Upper lobe of left lung (tissue), 4 donors: ENCODE data around the gene RPL31.

Source experiments
- POLR2A ChIP-seq, 4 donors: fragments of 450-650 bp; IDR thresholded peaks; one replicate each; pipeline ENCODE4 v1.5.1; 2016 to 2017; ENCODE audit warnings: antibody characterized with exemption in 4 of 4, mild to moderate bottlenecking in 2 of 4
- POLR2AphosphoS5 ChIP-seq, 2 donors: sonication (generic); formaldehyde crosslinking; IDR thresholded peaks; one replicate each; pipeline ENCODE4 v1.5.1; 2017; ENCODE audit warnings: antibody characterized with exemption in 2 of 2
- TF ChIP-seq, protein P1 (sequence below), 6 experiments: fragments of 450-650 bp in 4 of 6; fragments of 200-600 bp in 2 of 6; sonication (generic) in 2 of 6; IDR thresholded peaks; one replicate each; pipeline ENCODE4 v1.5.1; 2016 to 2019; ENCODE audit warnings: antibody characterized with exemption in 6 of 6

DNA sequence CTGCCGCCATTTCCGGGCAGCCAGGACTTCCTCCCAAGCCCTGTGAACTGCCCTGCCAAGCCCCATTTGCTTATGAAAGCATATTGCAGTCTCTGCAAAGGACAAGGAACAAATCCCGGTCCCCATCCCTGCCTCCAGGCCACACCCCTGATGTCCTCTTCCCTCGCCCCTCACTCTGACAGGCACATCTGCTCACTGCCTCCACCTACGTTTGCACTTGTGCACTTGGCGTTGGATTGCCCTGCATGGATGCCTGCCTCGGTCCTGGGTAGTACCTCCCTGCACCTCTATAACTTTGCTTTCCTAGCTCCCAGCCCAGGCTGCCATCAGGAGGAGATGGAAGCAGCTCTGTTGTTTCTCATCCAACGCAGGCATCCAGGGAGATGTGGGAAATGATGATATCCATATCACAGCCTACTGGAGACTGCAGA is 19.6 kb upstream of the RPL31 start:
- TF ChIP-seq, protein P1, sequence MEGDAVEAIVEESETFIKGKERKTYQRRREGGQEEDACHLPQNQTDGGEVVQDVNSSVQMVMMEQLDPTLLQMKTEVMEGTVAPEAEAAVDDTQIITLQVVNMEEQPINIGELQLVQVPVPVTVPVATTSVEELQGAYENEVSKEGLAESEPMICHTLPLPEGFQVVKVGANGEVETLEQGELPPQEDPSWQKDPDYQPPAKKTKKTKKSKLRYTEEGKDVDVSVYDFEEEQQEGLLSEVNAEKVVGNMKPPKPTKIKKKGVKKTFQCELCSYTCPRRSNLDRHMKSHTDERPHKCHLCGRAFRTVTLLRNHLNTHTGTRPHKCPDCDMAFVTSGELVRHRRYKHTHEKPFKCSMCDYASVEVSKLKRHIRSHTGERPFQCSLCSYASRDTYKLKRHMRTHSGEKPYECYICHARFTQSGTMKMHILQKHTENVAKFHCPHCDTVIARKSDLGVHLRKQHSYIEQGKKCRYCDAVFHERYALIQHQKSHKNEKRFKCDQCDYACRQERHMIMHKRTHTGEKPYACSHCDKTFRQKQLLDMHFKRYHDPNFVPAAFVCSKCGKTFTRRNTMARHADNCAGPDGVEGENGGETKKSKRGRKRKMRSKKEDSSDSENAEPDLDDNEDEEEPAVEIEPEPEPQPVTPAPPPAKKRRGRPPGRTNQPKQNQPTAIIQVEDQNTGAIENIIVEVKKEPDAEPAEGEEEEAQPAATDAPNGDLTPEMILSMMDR (IDR thresholded peaks at IDR 0.05), result no peak
- TF ChIP-seq POLR2AphosphoS5 (IDR thresholded peaks at IDR 0.05) (no peak), POLR2A (IDR thresholded peaks at IDR 0.05) (no peak)
